Measurements from ENCODE around the gene STUM.

The STUM gene

GRCh38 chr1:226643177-226643576, 94.6 kb downstream of the STUM start:
- no peak for DNase-seq

GRCh38 chr1:226643611-226644540, 95.3 kb downstream of the STUM start:
- no peak for DNase-seq

- DNase-seq: no peak
Measured at GRCh38 chr1:226644541-226645176, 96.1 kb downstream of the STUM start.

- DNase-seq: no peak
Measured at GRCh38 chr1:226645279-226645976, 96.9 kb downstream of the STUM start.

- no peak for DNase-seq
Measured at GRCh38 chr1:226646026-226646869, 97.7 kb downstream of the STUM start.

GRCh38 chr1:226646870-226647449, 98.4 kb downstream of the STUM start:
- no peak for DNase-seq

- DNase-seq: no peak
Measured at GRCh38 chr1:226647719-226648118, 99.2 kb downstream of the STUM start.

GRCh38 chr1:226648421-226648820, 99.9 kb downstream of the STUM start:
- DNase-seq: no peak

- DNase-seq: no peak
Measured at GRCh38 chr1:226649244-226649643, 100.7 kb downstream of the STUM start.

GRCh38 chr1:226649780-226650179, 101.2 kb downstream of the STUM start:
- DNase-seq: no peak

GRCh38 chr1:226650236-226650841, 101.8 kb downstream of the STUM start:
- no peak for DNase-seq

GRCh38 chr1:226651041-226651731, 102.6 kb downstream of the STUM start:
- no peak for DNase-seq

GRCh38 chr1:226651732-226652105, 103.2 kb downstream of the STUM start:
- DNase-seq: no peak

- DNase-seq: no peak
Measured at GRCh38 chr1:226652613-226653012, 104.0 kb downstream of the STUM start.

- DNase-seq: no peak
Measured at GRCh38 chr1:226653311-226653921, 104.9 kb downstream of the STUM start.

GRCh38 chr1:226654046-226654667, 105.6 kb downstream of the STUM start:
- peak; percentile 88 for DNase-seq

- no peak for DNase-seq
Measured at GRCh38 chr1:226654668-226655055, 106.1 kb downstream of the STUM start.

- DNase-seq: no peak
Measured at GRCh38 chr1:226655251-226656163, 106.9 kb downstream of the STUM start.

GRCh38 chr1:226656201-226656600, 107.6 kb downstream of the STUM start:
- peak; percentile 83 for DNase-seq
